HepG2 (cell line): Measurements from ENCODE around the gene DSCAML1.

Experiments
- ATF5 ChIP-seq: sonication (generic); formaldehyde crosslinking; IDR thresholded peaks from 2 replicates; pipeline ENCODE4 v1.4.0; 2020; ENCODE audit warnings: mild to moderate bottlenecking, low read depth, missing genetic modification reagents
- GABPB1 ChIP-seq: IDR thresholded peaks from 2 replicates; pipeline ENCODE4 v1.6.1; 2016; ENCODE audit warnings: mild to moderate bottlenecking, missing genetic modification reagents, moderate library complexity, missing compliant biosample characterization
- KDM1A ChIP-seq: IDR thresholded peaks from 2 replicates; pipeline ENCODE4 v1.6.1; 2016; ENCODE audit warnings: missing compliant biosample characterization
- MAFF ChIP-seq: IDR thresholded peaks from 2 replicates; pipeline ENCODE4 v1.6.1; 2011; ENCODE audit warnings: low read depth, low read length, improper control_type of control experiment
- POLR2AphosphoS2 ChIP-seq: IDR thresholded peaks from 2 replicates; pipeline ENCODE4 v1.6.1; 2011; ENCODE audit warnings: low read depth, low read length, improper control_type of control experiment
- POLR2G ChIP-seq: fragments of 200-400 bp; formaldehyde crosslinking; IDR thresholded peaks from 2 replicates; pipeline ENCODE4 v1.6.1; 2018; ENCODE audit warnings: mild to moderate bottlenecking, low read depth, low read length, moderate library complexity
- SKI ChIP-seq: fragments of 450-650 bp; IDR thresholded peaks from one replicate; pipeline ENCODE4 v1.6.1; 2018; ENCODE audit warnings: mild to moderate bottlenecking; ENCODE audit not compliant: partially characterized antibody
- SMAD3 ChIP-seq: sonication (generic); formaldehyde crosslinking; IDR thresholded peaks from 2 replicates; pipeline ENCODE4 v1.4.0; 2020; ENCODE audit warnings: missing genetic modification reagents
- SMC3 ChIP-seq: IDR thresholded peaks from 2 replicates; pipeline ENCODE4 v1.6.1; 2011; ENCODE audit warnings: low read length, improper control_type of control experiment
- ZNF121 ChIP-seq: sonication (generic); formaldehyde crosslinking; IDR thresholded peaks from 2 replicates; pipeline ENCODE4 v1.5.0; 2020; ENCODE audit warnings: mild to moderate bottlenecking, missing genetic modification reagents
- ZNF432 ChIP-seq: sonication (generic); formaldehyde crosslinking; IDR thresholded peaks from 2 replicates; pipeline ENCODE4 v1.5.0; 2020; ENCODE audit warnings: missing genetic modification reagents, mild to moderate bottlenecking, borderline replicate concordance
- ZNF7 ChIP-seq: IDR thresholded peaks from 2 replicates; pipeline ENCODE4 v1.6.1; 2016; ENCODE audit warnings: missing biosample characterization, missing genetic modification reagents

GRCh38 chr11:117441146-117441975, 355.7 kb downstream of the DSCAML1 start:
- no peak for TF ChIP-seq MAFF
- no peak for TF ChIP-seq ZNF7 (CRISPR knock-in tag)
- TF ChIP-seq ZNF121 (CRISPR knock-in tag), result no peak
- no peak for TF ChIP-seq POLR2AphosphoS2
- TF ChIP-seq POLR2G, result no peak
- no peak for TF ChIP-seq KDM1A
- no peak for TF ChIP-seq SMC3
- no peak for TF ChIP-seq ZNF432 (CRISPR knock-in tag)
- TF ChIP-seq SKI, result no peak
- no peak for TF ChIP-seq GABPB1 (CRISPR knock-in tag)
- TF ChIP-seq ATF5, result no peak
- TF ChIP-seq SMAD3 (CRISPR knock-in tag), result no peak
